ENCODE data around the gene MACROD1.

MACROD1 gene

GRCh38 chr11:64150481-64151239 is 15.3 kb downstream of the MACROD1 start:
- no peak for DNase-seq (ENCODE audit: low read depth)

- DNase-seq (ENCODE audit: low read depth): no peak
Observed at GRCh38 chr11:64150051-64150450, 15.9 kb downstream of the MACROD1 start.

DNA sequence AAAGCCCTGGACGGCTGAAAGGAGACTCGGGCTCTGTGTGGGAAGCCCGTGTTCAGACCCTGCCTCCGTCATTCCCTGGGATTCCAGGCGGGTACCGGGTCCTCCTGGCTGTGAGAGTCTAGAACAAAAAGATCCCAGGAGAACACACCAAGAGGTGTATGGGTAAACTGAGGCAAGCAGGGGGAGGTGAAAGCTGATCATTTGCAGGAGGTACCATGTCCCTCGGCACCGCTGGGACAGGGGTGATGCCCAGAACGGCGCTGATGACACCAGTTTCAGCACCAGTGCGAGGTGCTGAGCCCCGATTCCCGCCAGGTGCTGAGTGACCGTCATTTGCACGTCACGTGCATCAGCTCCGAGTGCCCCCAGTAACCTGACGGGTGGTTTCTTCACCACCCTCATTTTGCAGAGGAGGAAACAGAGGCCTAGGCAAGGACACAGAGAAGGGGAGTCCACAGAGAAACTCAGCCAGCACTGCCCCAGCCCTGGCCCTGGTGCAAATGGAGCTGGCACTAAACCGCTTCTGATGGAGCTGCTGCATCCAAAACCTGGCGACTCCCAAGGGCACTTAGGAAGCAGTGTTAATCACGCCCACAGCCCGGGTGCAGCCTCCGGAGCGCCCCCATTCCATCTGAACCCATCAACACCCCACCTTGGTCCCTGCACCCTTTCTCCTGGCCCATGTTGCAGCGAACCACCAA is 16.8 kb downstream of the MACROD1 start:
- no peak for DNase-seq (ENCODE audit: low read depth)

DNA sequence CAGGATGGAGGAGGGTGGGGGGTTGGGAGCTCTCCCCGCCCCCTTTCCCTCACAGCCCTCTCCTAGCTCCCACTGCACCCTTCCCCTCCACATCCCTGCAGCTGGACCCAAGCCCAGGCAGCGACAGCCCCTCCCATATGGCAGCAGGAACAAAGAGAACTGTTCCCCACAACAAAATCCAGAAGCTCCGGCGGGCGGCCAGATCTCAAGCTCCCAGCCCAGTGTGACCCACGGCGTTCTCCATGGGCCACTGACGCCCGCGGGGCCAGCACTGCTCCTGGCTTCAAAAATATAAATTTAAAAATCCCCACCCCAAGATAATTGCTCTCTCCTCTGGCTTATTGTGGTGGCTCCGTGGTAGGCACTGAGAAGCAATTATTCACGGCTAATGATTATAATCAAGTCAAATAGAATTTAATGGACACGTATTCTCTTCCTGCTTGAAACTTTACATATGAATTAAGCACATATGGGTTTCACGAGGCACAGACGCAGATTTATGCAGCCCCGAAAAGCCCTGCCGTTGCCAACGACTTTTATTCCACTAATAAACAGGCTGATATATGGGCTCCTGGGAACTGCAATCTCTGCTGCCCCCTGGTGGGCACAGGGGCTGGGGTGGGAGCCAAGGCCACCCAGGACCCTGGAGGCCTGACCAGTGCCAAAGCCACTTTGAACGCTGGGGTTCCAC is 17.5 kb downstream of the MACROD1 start:
- peak; percentile 31 for DNase-seq (ENCODE audit: low read depth)

GRCh38 chr11:64146036-64146955 is 19.6 kb downstream of the MACROD1 start:
- DNase-seq (ENCODE audit: low read depth): no peak

DNA sequence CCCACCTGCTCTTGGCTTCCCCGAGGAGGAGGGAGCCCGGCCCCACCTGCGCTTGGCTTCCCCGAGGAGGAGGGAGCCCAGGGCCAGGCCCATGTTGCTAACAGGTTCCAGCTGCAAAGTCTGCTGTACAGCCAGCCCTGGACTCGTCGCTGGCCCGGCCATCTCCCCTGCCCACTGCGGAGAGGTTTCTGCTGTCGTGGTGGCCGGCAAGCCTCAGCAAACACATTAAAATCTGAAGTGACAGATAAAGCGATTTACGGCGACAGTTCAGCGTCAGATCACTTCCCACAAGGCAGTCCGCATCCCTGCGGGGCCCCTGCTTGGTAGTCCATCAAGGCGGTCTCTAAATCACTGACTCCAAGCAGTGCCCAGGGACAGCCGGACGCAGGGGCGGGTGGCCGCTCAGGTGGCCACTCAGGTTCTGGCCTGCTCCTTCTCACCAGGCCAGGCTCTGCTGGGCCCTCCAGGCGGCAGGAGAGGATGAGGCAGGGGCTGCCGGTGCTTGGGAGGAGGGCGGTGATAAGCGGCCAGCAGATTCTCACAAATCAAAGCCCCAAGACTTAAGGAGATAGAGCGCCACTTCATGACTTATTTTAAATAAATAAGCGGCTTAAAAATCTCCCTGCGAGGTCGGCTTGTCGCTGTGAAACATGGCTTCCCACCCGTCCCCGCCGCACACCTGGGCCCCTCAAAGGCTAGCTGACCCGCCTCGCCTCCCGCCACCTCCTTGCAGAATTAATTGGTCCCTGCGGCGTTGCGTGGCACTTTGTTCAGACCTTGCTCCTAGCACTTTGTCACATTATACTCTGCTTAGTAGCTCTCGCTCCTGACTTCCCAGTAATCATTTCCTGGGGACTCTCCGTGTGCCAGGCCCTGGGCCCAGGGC is 21.1 kb downstream of the MACROD1 start:
- DNase-seq (ENCODE audit: low read depth): no peak

DNA sequence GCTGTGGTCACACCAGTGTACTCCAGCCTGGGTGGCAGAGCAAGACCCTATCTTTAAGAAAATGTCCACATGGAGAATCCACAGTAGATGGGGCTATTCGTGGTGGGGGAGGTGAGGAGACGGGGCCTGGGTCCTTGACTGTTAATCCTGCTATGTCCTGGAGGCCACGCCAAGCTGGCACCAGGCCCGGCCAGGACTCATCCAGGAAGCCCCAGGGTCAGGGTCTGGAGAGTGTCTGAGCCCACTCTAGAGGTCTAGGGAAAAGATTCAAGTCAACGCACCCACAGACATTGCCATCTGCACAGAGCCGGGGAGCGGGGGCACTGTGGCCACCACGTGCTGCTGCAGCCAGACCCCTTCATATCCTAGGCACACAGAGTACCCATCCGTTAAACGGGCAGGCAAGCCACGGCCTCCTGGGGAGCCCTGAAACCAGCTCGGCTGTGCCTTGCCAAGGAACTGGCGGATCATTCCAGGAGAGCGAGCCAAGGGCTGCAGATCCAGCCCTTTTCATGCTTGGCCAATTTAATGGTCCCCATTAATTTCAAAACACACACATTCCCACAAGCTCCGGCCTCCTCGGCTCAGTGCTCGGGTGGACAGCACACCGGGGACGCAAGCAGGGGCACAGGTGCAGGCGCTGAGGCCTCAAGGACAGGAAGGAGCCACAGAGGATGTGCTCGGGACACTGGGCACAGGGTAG is 24.7 kb downstream of the MACROD1 start:
- DNase-seq (ENCODE audit: low read depth): no peak

- no peak for DNase-seq (ENCODE audit: low read depth)
Observed at GRCh38 chr11:64140082-64140481, 25.8 kb downstream of the MACROD1 start.

- no peak for DNase-seq (ENCODE audit: low read depth)
Observed at GRCh38 chr11:64139049-64139448, 26.9 kb downstream of the MACROD1 start.

DNA sequence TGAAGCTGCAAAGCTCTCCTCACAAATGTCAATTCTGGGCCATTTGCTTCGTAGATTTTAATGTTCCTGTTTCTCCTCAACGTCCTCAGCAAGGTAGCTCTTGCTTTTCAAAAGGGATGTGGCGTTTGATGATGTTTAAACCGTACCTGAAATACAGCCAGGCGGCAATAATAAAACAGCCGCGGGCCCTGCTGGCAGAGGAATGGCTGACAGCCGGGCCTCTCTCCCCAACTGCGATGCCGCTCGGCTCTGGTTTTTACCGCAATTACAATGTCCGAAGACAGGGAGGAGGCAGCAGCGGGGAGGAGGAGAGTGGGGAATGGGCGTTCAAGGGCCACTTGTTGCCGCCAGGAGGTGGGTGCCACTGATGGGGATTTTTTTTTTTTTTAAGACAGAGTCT is 27.5 kb downstream of the MACROD1 start:
- no peak for DNase-seq (ENCODE audit: low read depth)

DNA sequence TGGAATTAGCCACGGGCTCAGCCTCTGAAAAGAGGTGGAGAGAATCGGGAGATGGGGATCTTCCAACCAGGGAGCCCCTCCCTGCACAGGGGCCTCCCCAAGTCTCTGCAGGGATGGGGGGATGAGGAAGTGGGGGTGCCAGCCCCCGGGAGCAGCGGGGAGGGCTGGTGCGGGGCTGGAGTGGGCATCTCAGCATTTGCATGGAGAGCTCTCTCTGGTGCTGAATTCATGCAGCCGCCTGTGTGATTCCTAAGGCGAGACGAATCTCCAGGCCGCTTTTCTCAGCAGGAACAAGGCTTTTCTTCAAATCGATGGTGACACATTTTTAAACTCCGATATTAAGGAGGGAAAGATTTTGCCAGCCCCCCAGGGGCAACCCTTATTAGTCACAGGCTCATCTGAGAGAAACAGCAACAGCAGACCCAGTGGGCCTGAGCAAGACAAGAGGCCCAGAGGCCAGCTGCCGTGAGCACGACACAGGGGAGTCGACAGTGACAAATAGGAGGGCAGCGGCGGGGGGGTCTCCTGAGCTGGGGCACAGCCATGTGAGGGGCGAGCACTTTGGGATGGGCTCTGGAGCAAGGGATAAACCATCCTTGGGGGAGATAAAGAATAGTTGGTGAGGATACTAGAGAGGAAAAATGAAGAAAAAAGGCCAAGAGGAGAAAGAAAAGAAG is 29.0 kb downstream of the MACROD1 start:
- DNase-seq (ENCODE audit: low read depth): no peak

GRCh38 chr11:64135711-64136110 is 30.2 kb downstream of the MACROD1 start:
- no peak for DNase-seq (ENCODE audit: low read depth)

GRCh38 chr11:64134963-64135362 is 30.9 kb downstream of the MACROD1 start:
- no peak for DNase-seq (ENCODE audit: low read depth)

DNA sequence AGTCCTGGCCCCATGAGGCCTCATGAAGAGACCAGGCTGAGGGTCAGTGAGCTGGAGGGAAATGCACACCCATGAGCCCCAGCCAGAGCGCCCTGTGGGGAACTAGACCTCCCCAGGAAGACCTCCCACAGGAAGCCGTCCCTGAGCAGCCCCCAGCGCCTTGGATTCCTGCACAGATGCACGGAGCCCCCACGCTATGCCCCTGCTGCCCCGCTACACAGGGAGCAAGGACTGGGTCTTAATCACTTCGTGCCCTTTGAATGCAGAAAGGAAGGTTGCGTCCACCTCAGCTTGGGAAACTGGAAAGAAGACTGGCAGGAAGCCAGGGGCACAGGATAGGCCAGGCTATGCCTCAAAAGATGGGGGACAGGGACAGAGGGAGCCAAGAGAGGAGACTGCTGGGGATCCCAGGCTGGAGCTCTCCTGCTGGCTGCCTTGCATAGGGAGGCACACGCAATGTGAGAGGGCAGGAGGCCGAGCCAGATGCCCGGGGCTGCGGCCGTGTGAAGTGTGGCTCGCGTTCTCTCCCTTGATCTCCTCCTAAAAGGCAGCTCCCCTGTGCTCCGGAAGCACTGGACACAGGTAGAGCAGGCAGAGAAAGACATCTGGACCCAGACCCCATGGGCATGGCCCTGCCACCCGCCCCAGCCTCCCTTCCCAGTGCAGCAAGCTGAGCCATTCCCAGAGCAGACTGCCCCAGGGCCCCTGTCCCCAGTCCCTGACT is 32.8 kb downstream of the MACROD1 start:
- DNase-seq (ENCODE audit: low read depth): no peak

GRCh38 chr11:64132191-64132771 is 33.6 kb downstream of the MACROD1 start:
- no peak for DNase-seq (ENCODE audit: low read depth)

- DNase-seq (ENCODE audit: low read depth): no peak
Observed at GRCh38 chr11:64131683-64132190, 34.2 kb downstream of the MACROD1 start.

GRCh38 chr11:64130618-64131017 is 35.3 kb downstream of the MACROD1 start:
- DNase-seq (ENCODE audit: low read depth): no peak

DNA sequence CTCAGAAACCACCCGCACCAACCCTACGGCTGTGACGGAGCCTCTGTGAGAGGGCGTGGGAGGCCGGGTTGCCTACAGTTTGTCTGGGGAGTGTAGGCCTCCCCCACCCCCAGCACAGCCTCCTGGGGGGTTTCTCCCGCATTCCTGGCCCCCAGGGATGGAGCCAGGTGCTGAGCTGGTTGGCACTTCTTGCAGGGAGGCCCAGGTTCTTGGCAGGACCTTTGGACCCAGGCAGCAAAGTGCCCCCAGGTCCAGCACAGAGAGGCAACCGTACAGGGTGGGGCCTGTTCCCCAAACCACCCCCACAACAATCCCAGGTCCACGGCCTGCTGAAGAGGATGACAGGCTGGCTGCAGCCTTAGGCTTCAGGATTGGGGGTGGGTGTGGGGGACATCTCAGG is 36.5 kb downstream of the MACROD1 start:
- no peak for DNase-seq (ENCODE audit: low read depth)
